GM13976 (cell line): Measurements from ENCODE around the gene SLC12A7.
"Not testable (repeated sequence)": the region's sequence is repeated elsewhere in the genome, so short reads cannot be mapped to it uniquely, and the experiment has no call there.

ENCODE experiments used
- DNase-seq: peaks from one replicate; pipeline ENCODE4 v3.0.0; 2012; ENCODE audit warnings: low spot score
- CTCF ChIP-seq: IDR thresholded peaks from 2 replicates; pipeline ENCODE4 v1.5.1; 2012; ENCODE audit warnings: borderline replicate concordance, mild to moderate bottlenecking; ENCODE audit not compliant: insufficient read depth; ENCODE audit errors: extremely low read depth, missing control alignments, control extremely low read depth
- in situ Hi-C: fragments of 300-500 bp; cut with MboI; formaldehyde crosslinking; loops from one replicate; pipeline ENCODE4 v1.12.0; 2022; ENCODE audit warnings: low sequenced_read_pairs, mixed read lengths, inconsistent platforms; ENCODE audit not compliant: unreplicated experiment

The SLC12A7 gene

GRCh38 chr5:1099926-1100663 is 11.8 kb downstream of the SLC12A7 start:
- in situ Hi-C loops = no loop called here
- DNase-seq = no peak
- TF ChIP-seq CTCF = no peak

- no peak for DNase-seq
- TF ChIP-seq CTCF = no peak
- in situ Hi-C loops = no loop called here
Observed at GRCh38 chr5:1098986-1099597, 12.8 kb downstream of the SLC12A7 start.

DNA sequence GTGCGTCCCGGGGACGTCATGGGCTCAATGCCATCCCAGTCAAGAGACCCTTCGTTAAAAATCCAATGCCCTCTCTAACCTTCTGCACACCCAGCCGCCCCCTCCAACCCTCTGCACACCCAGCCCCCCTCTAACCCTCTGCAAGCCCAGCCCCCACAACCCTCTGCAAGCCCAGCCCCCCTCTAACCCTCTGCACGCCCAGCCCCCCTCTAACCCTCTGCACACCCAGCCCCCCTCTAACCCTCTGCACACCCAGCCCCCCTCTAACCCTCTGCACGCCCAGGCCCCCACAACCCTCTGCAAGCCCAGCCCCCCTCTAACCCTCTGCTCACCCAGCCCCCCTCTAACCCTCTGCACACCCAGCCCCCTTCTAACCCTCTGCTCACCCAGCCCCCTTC is 13.9 kb downstream of the SLC12A7 start:
- DNase-seq, in situ Hi-C loops: not testable (repeated sequence)

GRCh38 chr5:1097381-1097987 is 14.4 kb downstream of the SLC12A7 start:
- in situ Hi-C loops = no loop called here
- DNase-seq = no peak

DNA sequence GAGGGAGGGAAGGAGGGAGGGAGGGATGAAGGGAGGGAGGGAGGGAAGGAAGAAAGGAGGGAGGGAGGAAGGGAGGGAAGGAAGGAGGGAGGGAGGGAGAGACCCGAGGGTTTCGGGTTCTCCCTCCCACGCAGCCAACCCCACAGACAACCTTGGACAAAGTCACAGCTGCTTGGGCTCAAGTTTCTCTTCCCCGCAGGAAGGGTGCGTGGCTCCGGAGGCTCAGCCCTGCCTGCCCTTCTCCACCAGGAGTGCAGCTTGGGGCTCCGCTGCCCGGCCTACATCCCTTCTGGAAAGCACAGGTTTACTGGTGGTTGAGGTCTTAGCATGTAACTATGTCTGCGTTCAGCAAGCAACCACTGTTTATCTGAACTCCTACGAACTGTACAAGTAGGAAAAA is 15.0 kb downstream of the SLC12A7 start:
- no peak for DNase-seq
- in situ Hi-C loops = no loop called here
- no peak for TF ChIP-seq CTCF

More at GRCh38 chr5:1097381-1097987, 14.4 kb downstream of the SLC12A7 start:
- no peak for TF ChIP-seq CTCF

DNA sequence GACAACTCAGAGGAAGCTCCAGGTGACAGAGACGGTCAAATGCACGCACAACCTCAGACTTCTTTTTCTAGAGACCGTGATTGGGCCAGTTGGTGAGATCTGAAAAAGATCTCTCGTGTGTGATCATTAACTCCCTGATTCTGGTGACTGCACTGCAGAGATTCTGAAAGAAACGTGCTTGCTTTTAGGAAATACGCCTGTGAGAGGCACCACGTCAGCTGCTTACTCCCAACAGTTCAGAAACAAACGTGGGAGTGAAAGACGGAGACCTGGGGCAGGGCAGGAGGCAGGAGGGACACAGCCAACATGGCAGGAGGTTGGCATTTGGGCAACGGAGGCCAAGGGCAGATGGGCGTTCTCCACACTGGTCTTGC is 15.9 kb downstream of the SLC12A7 start:
- in situ Hi-C loops = no loop called here
- TF ChIP-seq CTCF = no peak

DNA sequence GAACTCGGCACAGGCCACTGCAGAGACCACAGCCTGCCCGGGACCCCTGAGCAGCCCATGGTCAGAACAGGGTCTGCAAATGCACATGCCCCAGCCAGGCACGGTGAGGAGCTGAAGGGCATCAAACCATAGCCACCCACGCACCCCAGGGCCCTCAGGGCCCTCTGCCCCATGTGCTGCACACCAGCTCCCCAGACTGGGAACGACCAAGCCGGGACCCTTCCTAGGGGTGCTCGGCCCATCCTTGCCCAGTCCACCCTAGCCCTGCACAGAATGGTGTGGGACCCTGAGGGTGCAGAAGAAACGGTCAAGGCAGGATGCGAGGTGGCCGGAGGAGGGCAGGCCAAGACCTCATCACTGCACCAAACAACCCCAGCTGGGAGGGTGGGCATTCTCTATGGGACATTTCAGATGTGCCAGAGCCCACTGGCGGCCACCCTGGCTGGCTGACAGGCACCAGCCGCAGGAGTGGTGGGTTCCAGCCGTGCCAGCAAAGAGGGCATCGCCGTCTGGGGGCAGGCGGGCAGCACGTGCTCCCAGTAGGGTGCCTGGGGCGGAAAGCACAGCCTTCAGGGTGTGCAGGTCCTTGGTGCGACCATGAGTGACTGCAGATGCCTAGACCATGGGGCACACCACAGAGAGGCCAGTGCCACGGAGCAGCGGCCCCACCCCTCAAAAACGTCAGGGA is 16.4 kb downstream of the SLC12A7 start:
- in situ Hi-C loops = no loop called here
- DNase-seq = no peak

More for the DNA sequence above, 15.9 kb downstream of the SLC12A7 start:
- no peak for DNase-seq

More for the DNA sequence above, 16.4 kb downstream of the SLC12A7 start:
- TF ChIP-seq CTCF = no peak
